GM10266 (cell line): ENCODE measurements around the gene ADAM12.

Experiments used
- DNase-seq: peaks from one replicate; pipeline ENCODE4 v3.0.0; 2012; ENCODE audit errors: extremely low spot score
- TF ChIP-seq, protein P1 (sequence below): IDR thresholded peaks from 2 replicates; pipeline ENCODE4 v1.5.1; 2012; ENCODE audit warnings: mild to moderate bottlenecking, low read depth; ENCODE audit not compliant: control insufficient read depth, insufficient read depth; ENCODE audit errors: missing control alignments

Gene ADAM12

GRCh38 chr10:126393076-126393475, 4.8 kb upstream of the ADAM12 start:
- DNase-seq = no peak
- TF ChIP-seq, protein P1, sequence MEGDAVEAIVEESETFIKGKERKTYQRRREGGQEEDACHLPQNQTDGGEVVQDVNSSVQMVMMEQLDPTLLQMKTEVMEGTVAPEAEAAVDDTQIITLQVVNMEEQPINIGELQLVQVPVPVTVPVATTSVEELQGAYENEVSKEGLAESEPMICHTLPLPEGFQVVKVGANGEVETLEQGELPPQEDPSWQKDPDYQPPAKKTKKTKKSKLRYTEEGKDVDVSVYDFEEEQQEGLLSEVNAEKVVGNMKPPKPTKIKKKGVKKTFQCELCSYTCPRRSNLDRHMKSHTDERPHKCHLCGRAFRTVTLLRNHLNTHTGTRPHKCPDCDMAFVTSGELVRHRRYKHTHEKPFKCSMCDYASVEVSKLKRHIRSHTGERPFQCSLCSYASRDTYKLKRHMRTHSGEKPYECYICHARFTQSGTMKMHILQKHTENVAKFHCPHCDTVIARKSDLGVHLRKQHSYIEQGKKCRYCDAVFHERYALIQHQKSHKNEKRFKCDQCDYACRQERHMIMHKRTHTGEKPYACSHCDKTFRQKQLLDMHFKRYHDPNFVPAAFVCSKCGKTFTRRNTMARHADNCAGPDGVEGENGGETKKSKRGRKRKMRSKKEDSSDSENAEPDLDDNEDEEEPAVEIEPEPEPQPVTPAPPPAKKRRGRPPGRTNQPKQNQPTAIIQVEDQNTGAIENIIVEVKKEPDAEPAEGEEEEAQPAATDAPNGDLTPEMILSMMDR = no peak

DNA sequence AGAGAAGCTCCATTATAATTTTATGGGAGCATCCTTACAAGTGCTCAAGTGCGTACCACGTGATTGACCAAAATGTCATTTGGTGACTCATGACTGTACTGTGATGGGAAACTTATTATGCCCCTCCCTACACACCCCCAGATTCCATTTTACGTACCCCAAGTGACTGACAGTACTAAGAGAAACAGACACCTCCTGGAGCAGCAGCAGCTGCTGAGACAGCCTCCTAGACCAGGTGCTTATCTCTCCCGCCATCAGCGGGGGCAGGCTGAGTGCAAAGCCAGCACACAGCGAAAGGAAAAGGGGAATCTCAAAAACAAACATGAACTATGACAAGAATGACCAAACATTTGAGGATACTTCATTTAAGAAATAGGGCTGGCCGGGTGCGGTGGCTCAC, 4.2 kb upstream of the ADAM12 start:
- no peak for DNase-seq

GRCh38 chr10:126392068-126392467, 3.8 kb upstream of the ADAM12 start:
- TF ChIP-seq, protein P1 = no peak
- no peak for DNase-seq

More for the DNA sequence above, 4.2 kb upstream of the ADAM12 start:
- TF ChIP-seq, protein P1 = no peak

DNA sequence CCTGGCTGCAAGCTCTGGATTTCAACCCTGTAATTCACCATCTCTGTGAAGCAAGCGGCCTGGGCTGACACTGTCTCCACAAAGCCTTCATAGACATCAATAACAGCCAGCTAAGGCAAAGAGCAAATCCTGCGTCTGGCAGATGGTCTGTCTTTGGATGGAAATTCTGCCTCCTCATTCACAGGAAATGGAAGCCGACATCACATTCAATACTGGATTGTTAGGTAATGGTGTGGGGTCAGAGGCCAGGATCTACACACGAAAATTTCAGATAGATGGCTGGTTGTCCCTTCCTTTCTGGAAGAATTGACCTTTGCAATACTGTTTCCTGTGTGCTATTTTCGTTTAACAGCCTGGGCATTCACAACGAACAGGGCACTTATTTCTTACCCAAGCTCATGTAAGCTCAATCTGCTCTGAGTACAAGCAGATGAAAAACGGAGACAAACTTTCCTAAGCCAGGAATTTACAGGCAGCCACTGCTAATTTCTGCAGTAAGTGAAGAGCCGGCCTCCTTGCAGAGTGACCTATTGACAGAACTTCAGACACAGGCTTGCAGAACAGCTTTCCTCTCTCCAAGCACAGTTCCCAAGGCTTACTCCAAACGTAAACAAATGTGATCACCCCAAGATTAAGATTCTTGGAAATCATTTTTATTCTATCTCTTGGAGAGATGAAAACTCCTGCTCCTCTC, 3.1 kb upstream of the ADAM12 start:
- no peak for DNase-seq
- TF ChIP-seq, protein P1 = no peak

DNA sequence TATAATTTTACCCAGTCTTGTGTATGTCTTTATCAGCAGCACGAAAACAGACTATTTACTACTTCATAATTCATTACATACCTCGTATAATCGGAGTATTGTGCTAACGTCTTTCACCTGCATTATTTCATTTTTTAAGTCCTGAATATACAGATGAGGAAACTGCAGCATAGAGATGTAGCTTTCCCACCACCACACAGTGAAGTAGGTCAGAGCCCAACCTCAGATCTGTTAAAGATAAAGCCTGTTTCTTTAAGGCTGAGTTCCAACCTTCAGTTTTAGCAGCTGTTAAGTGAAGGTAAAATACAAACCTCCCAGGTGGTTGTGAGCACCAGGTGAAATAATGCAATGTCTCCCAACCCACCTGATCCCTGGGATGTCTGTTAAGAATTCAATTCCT, 2.0 kb upstream of the ADAM12 start:
- TF ChIP-seq, protein P1 = no peak

DNA sequence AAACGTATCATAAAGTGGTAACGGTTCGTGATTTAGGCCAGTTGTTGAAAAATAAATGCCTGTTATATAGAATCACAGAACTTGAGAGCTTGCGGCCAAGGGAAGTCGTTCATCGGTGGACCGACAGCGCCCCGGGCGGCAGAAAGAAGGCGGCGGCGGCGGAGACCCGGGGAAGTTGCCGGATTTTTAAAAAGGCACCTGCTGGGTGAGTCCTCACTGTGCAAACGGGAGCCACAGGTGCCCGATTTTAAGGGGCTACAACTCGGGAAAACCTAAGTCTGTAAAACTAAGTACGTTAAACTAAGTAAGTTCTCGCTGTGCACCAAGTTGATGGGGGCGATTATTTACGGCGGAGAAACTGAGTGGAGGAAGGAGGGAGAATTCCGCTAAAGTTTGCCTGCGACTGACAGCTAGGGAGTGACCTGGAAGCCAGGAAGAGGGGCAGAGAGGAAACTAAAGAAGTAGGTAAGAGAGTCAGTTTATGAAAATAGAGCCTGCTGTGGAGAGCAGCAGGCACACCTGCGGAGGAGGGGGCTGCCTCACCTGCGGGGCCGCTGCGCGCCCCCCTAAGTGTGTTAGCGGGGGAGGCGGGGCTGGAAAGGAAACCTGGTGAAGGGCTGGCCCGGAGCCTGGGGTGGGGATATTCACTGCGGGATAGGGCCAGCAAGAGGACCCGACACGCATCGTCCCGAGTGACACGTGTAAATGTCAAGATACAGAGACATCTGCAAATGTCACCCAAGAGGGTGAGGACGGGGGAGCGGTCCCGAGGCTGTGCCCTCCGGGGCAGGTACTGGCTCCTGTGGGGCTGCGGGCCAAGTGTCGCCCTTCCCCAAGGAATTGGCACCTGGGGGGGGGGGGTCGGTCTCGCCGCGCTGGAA, 996 bp downstream of the ADAM12 start:
- no peak for DNase-seq
- TF ChIP-seq, protein P1 = peak; percentile 14

More for the DNA sequence above, 2.0 kb upstream of the ADAM12 start:
- no peak for DNase-seq
